Kidney glomerular epithelial cell (primary cell): Measurements from ENCODE around the gene ARHGAP31.
"Not testable (repeated sequence)": the region's sequence is repeated elsewhere in the genome, so short reads cannot be mapped to it uniquely, and the experiment has no call there.

ENCODE experiments used
- DNase-seq: peaks from one replicate; lab custom pipeline; 2025; lab: John Stamatoyannopoulos, UW

The ARHGAP31 gene, protein sequence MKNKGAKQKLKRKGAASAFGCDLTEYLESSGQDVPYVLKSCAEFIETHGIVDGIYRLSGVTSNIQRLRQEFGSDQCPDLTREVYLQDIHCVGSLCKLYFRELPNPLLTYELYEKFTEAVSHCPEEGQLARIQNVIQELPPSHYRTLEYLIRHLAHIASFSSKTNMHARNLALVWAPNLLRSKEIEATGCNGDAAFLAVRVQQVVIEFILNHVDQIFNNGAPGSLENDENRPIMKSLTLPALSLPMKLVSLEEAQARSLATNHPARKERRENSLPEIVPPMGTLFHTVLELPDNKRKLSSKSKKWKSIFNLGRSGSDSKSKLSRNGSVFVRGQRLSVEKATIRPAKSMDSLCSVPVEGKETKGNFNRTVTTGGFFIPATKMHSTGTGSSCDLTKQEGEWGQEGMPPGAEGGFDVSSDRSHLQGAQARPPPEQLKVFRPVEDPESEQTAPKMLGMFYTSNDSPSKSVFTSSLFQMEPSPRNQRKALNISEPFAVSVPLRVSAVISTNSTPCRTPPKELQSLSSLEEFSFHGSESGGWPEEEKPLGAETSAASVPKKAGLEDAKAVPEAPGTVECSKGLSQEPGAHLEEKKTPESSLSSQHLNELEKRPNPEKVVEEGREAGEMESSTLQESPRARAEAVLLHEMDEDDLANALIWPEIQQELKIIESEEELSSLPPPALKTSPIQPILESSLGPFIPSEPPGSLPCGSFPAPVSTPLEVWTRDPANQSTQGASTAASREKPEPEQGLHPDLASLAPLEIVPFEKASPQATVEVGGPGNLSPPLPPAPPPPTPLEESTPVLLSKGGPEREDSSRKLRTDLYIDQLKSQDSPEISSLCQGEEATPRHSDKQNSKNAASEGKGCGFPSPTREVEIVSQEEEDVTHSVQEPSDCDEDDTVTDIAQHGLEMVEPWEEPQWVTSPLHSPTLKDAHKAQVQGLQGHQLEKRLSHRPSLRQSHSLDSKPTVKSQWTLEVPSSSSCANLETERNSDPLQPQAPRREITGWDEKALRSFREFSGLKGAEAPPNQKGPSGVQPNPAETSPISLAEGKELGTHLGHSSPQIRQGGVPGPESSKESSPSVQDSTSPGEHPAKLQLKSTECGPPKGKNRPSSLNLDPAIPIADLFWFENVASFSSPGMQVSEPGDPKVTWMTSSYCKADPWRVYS (N-terminal part only)

DNA sequence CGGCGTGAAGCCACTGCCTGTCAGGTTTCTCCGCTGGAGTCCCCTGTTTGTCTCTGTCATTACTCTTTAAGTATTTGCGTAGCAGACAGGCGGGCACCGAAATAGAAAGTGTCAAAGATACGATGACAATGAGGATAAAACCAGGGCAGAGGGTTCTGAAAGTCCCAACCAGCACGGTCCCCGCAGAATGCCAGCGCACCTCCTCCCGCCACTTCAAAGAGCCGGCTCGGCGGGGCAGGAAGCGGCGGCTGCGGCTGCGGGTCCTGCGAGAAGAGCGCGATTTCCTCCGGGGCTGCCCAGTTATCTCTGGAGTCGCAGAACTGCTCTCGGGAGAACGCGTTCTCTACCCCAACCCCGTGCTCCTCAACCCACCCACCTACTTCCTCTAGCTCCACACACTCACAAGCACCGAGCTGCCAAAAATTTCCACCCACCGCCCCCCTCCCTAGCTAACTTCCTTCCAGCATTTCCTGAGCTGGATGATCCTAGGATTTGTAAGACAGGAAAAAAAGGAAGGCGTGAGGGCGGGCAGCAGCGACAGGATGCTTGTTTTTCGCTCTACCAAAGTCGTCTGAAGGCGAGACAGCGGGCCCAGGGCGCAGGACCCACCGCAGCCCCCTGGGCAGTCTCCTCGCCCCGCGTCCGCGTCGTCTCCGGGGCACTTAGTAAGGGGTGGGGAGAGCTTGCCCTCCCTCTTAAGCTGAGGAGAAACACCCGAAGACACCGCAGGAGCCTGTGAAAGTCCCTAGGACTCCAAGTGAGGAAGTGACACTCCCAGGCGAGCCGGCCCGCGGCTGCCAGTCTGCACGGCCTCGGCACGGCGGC lies at the start of gene ARHGAP31:
Gene ARHGAP31 (plus strand): TSS at position 513 of the 825 bp plus-strand sequence. CDS start 522 bp downstream, outside the sequence.
- peak; percentile 50 for DNase-seq

DNA sequence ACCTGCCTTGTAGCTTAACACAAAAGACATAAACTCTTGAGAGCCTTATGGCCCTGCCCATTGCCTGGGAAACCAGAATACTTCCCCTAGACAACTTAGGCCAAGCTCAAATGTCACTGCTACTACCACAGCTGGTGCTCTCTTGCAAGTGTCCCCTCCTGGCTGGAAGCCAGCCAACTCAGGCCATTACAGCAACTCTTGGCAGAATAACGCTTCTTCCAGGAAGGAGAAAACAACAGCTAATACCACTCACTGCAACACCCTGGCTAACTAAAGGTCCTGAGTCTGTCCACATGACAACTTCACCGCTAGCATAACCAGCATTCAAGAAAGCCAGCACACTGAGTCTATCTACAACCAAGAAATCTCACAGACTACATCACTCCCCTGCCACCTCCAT lies 48.4 kb upstream of the ARHGAP31 start:
- DNase-seq: no peak

DNA sequence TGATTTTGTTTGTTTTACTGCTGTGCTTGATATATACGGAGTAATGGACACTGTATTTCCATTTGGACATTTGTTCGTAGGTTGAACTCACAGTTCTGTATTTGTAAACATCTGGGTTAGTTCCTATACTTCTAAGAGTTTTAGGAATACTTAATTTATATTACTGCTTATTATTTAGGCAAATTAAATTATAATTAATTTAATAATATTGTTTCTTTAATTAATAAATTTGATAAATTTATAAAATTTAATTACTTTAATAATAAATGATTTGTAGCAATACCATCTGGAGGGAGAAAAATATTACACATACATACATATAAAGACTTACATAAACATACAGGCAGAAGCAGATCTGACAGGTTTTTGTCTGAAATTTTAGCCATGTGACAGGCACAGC lies 39.0 kb upstream of the ARHGAP31 start:
- DNase-seq: no peak

DNA sequence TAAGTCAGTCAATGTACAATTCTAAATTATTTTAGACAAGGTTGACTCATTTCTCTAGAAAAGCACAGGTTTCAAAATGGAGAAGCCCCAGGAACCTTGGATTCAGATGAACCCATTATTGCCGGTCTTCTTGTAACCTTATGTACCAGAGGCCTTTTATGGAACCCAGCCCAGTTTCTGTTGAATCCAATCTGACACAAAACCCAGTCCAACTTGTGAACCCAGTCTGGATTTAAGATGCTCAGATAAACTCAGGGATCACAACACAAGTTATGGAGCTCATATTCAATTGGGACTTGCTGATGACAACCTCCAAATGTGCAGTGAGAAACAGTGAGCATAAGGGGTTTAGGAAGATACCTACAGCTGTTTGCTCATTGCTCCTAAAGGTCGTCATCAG lies 37.1 kb upstream of the ARHGAP31 start:
- no peak for DNase-seq

DNA sequence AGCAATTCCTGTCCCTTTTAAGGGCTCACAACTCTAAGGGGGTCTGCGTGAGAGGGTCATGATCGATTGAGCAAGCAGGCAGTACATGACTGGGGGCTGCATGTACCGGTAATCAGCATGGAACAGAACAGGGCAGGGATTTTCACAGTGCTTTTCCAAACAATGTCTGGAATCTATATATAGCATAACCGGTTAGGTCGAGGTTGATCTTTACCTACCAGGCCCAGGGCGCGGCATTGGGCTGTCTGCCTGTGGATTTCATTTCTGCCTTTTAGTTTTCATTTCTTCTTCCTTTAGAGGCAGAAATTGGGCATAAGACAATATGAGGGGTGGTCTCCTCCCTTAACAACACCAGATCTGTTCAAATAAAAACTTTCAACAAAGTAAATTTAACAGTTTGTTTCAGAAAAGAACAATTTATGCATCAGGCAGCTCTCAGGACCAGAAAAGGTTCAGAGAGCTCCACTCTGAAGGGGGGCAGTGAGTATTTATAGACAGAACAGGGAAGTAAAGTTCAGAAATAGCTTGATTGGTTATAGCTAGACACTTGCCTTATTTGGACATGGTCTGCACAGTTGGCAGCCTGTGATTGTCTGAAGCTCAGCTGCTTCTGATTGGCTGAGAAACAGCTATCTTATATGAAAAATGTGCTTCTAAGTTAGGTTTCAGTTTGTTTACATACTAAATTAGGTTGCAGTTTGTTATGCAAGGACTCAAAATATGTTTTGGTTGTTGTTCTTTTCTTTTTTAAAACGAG lies 36.4 kb upstream of the ARHGAP31 start:
- DNase-seq: no peak

DNA sequence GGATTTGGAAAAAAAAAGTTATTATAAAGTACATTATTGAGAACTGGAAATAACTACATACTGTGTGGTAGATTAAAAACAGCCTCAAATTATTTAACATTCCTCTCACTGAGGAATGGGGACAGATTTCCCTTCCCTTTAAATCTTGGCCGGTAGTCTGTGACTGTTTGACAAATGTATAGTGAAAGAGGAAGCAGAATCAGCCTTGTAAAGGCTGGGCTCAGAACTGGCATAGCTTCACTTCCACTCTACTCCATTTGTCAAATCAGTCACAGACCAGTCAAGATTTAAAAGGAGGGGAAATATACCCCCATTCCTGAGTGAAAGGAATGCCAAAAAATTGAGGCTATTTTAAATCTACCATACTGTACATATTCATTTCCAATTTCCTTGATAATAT lies 35.3 kb upstream of the ARHGAP31 start:
- DNase-seq: no peak

DNA sequence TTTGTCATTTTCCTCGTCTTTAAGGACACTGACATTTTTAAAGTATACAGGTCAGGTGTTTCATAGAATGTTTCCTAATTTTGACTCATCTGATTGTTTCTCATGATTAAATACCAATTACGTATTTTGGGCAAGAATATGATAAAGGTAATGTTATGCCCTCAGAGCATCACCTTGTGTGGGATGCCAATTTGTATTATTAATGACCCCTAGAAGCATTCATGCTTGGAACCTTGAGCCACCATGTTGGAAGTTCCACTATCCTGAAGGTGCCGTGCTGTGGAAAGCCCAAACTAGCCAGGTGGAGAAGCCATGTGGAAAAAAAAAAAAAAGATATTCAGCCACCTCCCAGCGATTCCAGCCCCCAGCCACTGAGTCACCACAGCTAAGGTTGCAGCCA lies 34.4 kb upstream of the ARHGAP31 start:
- DNase-seq: no peak

DNA sequence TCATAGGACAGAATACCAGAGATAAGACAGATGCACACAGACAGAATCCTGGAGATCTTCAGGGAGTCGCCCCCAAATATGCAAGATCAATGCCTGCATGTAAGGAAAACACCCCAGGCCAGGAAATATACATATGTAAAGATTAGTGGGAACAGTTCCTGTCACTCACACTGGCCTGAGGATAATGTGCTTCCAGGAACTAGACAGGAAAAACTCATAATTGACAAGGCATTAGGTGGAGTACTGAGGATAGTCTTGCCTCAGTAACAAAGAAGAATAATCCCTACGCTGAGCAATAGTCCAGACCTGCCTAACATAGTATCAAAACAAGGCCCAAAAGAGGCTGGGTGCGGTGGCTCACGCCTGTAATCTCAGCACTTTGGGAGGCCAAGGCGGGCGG lies 33.1 kb upstream of the ARHGAP31 start:
- no peak for DNase-seq

DNA sequence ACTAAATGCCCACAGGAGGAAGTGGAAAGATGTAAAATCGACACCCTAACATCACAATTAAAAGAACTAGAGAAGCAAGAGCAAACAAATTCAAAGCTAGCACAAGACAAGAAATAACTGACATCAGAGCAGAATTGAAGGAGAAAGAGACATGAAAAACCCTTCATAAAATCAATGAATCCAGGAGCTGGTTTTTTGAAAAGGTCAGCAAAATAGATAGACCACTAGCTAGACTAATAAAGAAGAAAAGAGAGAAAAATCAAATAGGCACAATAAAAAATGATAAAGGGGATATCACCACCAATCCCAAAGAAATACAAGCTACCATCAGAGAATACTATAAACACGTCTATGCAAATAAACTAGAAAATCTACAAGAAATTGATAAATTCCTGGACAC lies 24.0 kb upstream of the ARHGAP31 start:
- DNase-seq: not testable (repeated sequence)

DNA sequence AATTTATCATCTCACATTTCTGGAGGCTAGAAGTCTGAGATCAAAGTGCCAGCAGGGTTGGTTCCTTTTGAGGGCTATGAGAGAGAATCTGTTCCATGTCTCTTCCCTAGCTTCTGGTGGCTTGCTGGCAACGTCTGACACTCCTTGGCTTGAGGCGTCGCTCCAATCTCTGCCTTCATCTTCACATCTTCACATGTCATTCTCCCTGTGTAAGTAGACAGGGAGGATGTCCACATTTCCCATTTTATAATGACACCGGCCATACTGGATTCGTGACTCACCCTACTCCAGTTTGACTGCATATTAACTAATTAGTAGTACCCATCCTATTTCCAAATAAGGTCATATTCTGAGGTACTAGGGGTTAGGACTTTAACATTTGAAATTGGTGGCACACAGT lies 17.5 kb upstream of the ARHGAP31 start:
- DNase-seq: no peak

DNA sequence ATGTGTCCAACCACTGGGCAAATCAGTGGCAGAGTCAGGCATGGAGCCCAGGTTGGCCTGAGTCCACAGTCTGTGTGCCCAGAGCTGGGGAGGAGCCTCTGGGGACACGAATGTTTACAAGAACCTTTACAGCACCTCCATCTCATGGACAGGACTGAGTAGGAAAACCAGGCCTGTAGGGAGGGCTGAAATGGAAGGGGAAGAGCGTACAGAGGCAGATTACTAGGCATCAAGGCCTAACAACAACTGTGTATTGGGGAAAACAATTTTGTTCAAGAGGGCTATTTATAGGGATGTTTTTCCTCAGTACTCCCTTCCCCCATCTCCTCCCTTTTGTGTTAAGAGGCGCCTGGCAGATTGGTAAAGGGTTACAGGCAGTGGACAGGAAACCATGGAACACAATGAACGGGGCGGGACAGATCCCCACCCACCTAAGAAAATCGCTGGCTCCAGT lies 15.1 kb upstream of the ARHGAP31 start:
- DNase-seq: no peak

DNA sequence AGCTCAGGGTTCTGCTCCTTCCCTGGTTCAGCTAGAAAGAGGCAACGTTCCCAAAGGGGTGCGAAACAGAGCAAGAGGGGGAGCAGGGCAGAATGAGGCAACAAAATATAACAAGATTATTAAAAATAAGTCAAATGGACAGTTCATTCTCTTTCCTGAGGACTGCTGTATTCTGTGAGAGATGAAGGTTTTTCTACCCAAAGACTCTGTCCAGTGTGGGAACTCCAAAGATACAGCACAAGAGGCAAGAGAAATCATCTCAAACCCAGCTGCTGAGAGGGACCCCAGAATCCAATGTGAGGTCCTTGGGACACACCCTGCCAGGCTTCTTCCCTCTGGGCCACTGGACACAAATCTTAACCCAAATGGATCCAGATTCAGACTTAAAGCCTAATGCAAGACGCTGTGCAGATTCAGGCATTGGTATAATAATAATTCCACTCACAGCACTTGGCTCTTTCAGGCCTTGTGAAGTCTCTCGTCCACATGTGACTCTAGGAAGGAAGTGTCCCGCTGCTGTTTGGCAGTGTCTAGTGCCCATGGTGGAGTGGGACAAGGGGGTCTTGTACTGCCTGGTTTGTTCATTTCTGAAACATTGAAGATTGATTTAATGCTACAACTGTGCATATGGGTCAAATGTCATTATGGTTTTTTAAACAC lies 14.5 kb upstream of the ARHGAP31 start:
- DNase-seq: no peak

DNA sequence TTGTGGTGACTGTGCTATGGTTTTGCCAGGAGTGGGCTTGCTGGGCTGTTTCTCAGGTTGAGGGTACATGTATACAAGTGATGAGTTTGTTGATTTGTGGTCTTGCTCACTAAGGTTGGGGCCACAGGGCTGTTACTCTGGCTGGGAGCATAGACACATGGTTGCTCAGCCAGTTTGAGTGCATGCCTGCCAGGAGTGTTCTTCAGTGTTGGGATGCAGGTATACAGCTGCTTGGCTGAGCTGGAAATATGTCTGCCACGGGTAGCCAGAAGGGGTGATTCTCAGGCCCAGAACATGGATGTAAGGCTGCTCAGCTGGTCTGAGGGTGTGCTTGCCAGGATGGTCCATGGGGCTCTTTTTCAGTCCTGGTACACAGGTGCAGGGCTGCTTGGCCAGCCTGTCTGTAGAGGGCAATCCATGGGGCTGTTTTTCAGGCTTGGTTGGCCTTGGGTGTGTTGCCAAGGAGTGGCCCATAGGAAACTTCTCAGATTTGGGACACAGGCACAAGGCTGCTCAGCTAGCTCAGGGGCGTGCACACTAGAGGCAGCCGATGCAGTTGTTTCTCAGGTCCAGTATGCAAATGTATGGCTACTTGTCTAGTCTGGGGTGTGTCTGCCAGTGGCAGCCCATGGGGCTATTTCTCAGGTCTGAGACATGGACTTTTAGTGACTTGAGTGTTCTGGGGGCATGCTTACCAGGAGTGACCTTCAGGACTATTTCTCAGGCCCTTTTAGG lies 5.3 kb upstream of the ARHGAP31 start:
- DNase-seq: no peak

DNA sequence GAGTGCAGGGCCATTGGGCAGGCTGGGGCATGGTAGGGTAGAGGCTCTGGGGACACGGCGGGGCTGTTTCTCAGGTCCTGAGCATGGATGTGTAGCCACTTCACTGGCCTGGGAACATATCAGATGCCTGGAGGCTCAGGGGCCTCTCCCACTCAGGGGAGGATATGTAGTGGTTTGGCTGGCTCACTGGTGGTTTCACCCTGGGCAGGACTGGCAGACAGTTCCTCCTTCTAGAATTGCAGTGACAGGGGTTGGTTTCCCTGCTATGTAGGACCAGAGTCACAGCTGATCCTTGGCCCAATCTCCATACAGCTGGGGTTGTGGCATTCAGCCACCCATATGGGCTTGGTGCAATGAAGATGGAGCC lies 4.8 kb upstream of the ARHGAP31 start:
- no peak for DNase-seq

DNA sequence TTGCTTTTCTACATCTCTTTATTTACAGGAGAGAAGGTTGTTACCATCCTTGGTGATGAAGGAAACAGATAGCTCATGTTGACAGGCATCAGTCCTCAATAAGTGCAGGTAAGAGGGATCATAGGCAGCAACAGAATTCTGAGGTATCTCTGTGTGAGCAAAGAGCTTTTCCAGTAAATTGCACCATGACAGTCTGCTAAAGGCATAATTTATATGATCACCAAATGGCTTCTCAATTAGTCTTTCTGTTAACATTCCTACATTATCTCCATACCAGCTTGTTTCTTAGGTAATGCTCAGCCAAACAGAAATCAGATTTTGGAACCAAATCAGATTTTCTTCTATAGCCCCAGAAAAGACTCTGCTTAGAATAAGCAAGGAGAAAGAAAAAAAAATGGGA lies 3.6 kb upstream of the ARHGAP31 start:
- no peak for DNase-seq

DNA sequence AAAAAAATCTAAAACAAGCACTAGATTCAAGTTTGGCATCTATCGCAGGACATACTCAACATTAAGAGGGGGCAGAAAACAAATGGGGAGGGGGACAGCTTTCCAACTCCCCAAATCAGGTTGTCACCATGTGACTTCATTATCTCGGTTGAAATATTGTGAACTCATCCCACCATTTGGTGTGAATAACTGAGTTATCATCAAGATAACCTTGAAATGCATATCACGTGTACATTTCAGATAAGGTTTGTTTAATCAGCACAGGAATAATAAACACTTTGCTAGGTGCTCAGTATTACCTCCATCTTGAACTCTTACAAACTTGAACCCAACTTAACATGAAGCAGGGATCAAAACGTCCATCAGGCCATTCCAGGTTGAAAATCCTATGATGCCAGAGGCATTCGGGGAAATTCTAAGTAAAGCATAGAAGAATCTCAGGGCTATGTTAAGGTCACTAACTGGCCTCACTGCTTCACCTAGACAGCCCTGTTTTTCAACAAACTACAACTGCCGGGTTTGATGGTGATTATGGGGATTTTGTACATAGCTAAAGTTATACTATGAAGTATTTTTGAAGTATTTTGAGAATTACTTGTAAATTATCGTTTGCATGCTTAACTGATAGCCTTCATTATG lies 3.0 kb upstream of the ARHGAP31 start:
- no peak for DNase-seq

DNA sequence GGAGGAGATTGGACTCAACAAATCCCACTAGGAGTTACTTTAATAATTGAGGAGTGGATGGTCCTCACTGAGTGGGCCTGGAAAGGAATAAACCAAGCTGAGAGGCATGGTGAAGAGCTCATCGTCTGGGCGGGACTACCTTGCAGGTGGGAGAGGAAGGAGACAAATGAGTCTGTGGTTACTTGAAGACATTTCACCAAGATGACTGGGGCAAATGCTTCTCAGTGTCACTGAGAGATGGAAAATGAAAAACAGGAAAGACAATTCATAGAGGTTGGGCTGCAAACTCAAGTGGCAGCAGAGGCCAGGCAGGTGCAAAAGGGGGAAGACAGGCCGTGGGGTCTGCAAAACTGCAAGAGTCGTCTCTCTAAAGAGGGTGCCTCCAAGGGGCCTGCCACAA lies 1.5 kb upstream of the ARHGAP31 start:
- no peak for DNase-seq

DNA sequence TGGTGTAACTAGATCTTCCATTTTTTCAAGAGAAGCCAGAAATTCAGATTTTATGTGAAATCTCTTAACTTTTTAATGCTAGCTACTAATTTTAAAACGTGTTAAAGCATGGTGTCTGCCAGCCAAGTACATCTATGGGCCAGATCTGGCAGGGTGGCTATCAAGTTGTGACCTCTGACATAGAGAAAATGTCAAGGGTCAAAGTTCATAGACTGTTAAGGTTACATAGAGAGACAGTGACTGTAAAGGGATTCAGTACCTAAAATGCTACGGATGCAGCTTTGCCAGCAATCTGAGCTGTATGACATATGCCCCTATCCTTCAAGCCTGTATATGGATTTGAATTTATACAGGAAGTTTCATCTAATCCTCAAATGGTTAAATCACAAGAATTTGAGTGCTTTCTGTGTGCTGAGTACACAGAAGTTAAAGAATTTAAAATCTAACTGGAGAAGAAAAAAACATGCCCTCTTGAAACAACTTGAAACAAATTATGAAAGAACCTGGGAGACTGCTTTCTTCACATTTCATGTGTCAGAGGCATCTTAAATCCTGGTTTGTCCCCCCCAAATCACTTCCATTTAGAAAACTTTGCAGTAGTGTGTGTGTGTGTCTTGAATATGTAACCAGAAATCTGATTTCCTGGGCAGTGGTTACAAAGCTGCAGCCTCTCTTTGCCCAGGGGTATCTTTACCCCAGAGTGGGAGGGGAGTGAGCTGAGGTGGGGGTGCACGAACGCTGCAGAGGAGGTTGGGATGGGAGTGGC lies 895 bp upstream of the ARHGAP31 start:
- DNase-seq: peak; percentile 50
